ENCODE measurements around the gene DENND1B. TPM values are rescaled to one million over a fixed set of nuclear protein-coding genes. Genes with fewer than 3 reads are reported as not detected.

Gene DENND1B
- total RNA-seq, 1 experiment from 2014 or later: 12.7 TPM

DNA sequence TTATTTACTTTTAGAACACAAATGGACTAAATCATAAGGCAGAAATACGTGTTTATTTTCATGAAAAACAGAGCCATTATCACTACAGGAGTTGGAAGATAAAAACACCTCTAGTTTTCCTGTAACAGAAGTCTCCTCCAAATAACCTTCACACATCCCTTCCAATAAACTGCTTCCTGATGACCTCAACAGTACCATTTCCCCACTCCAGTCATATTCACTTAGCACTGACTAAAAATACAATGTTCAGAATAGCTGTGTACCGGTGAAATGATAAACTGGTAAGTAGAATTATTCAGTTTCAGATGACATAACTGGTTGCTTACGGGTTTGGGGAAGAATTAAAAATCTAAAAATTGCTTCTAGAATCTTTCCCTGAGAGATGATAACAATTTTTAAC is 137.9 kb downstream of the DENND1B start:
- H3K36me3 ChIP-seq: peaks cover 6% of the 10 kb centered on the region
- peaks cover 5% of the 10 kb centered on the region; the same call in 1 of the 2 replicates for H3K9me3 ChIP-seq

GRCh38 chr1:197633447-197634078 is 141.7 kb downstream of the DENND1B start:
- DNase-seq: no peak
- Histone ChIP-seq H3K27me3 (no peaks in the 10 kb centered on the region), H3K36me3 (peaks cover 2% of the 10 kb centered on the region; the same call in 1 of the 2 replicates), H3K4me3 (no peak overlapping the region), H3K9me3 (peaks cover 5% of the 10 kb centered on the region; the same call in 1 of the 2 replicates)

More for the DNA sequence above, 137.9 kb downstream of the DENND1B start:
- no peak overlapping the region for H3K4me3 ChIP-seq
- H3K27me3 ChIP-seq: no peaks in the 10 kb centered on the region
- no peak for DNase-seq

DNA sequence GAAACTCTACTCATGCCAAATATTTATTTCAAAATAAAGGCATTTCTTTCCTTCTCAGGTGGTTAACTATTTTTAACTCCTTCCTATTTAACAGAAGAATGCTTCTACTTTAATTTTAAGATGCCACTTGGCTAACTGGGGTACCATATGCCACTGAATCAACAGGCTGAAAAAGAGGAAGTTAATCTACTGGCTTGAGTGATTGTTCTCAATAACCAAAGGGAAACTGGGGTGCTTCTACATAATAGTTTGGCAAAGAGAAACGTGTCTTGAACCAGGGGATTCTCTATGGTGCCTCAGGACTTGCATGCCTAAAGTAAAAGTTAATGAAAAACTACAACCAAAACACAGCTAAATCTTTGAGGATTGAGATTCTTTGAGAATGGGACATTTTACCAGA is 142.6 kb downstream of the DENND1B start:
- no peak for DNase-seq
- H3K4me3 ChIP-seq: no peak overlapping the region
- H3K9me3 ChIP-seq: peaks cover 5% of the 10 kb centered on the region; the same call in 1 of the 2 replicates
- no peaks in the 10 kb centered on the region for H3K27me3 ChIP-seq
- peaks cover 2% of the 10 kb centered on the region; the same call in 1 of the 2 replicates for H3K36me3 ChIP-seq

GRCh38 chr1:197632005-197632404 is 143.3 kb downstream of the DENND1B start:
- Histone ChIP-seq H3K27me3 (no peaks in the 10 kb centered on the region), H3K4me3 (no peak overlapping the region), H3K36me3 (peaks cover 2% of the 10 kb centered on the region; the same call in 1 of the 2 replicates), H3K9me3 (peaks cover 5% of the 10 kb centered on the region; the same call in 1 of the 2 replicates)
- DNase-seq: no peak

DNA sequence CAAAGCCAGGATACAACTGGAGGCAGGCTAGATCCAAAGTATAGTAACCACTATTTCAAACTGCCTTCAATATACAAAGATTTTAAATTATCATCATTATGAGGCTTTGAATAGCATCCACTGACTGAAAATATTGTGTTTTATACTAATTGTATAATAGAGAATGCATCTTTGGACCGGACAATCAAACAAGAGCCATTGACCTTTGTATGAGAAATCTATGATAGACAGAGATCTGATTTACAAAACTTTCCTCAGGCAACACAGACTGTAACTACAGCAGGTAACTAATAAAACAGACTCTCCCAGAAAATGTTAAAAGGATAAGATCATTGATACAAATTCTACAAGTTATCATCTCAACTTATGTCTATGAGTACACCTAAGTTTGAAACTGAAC is 152.9 kb downstream of the DENND1B start:
- no peak for DNase-seq
- Histone ChIP-seq H3K36me3 (no peaks in the 10 kb centered on the region), H3K27me3 (no peaks in the 10 kb centered on the region), H3K4me3 (no peak overlapping the region), H3K9me3 (peaks cover 2% of the 10 kb centered on the region; the same call in 1 of the 2 replicates)

GRCh38 chr1:197621761-197622160 is 153.5 kb downstream of the DENND1B start:
- DNase-seq: no peak
- H3K36me3 ChIP-seq: no peaks in the 10 kb centered on the region
- no peak overlapping the region for H3K4me3 ChIP-seq
- peaks cover 2% of the 10 kb centered on the region; the same call in 1 of the 2 replicates for H3K9me3 ChIP-seq
- no peaks in the 10 kb centered on the region for H3K27me3 ChIP-seq

- no peaks in the 10 kb centered on the region for H3K27me3 ChIP-seq
- peaks cover 2% of the 10 kb centered on the region; the same call in 1 of the 2 replicates for H3K9me3 ChIP-seq
- no peaks in the 10 kb centered on the region for H3K36me3 ChIP-seq
- DNase-seq: no peak
- H3K4me3 ChIP-seq: no peak overlapping the region
Measured at GRCh38 chr1:197620714-197621163, 154.5 kb downstream of the DENND1B start.

- H3K9me3 ChIP-seq: no peaks in the 10 kb centered on the region
Measured at GRCh38 chr1:197619008-197619640, 156.2 kb downstream of the DENND1B start.

GRCh38 chr1:197618061-197618460 is 157.2 kb downstream of the DENND1B start:
- no peak overlapping the region for H3K4me3 ChIP-seq
- DNase-seq: no peak
- H3K9me3 ChIP-seq: no peaks in the 10 kb centered on the region
- no peaks in the 10 kb centered on the region for H3K27me3 ChIP-seq
- H3K36me3 ChIP-seq: no peaks in the 10 kb centered on the region

More at GRCh38 chr1:197619008-197619640, 156.2 kb downstream of the DENND1B start:
- Histone ChIP-seq H3K27me3 (no peaks in the 10 kb centered on the region), H3K36me3 (no peaks in the 10 kb centered on the region), H3K4me3 (no peak overlapping the region)
- DNase-seq: no peak

DNA sequence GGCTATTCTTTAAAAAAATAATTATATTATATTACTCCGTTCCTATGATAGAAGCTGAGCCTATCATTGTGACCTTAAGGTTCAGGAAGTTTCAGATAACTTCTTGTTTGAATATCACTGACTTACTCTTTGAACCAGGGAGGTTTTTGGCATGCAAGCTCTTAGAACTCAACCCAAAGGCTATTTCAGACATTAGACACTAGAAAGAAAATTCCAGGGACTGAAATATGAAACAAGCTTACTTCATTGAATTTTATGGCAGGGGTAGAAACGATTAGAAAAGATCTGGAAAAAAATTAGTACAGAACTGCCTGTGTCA is 159.6 kb downstream of the DENND1B start:
- no peaks in the 10 kb centered on the region for H3K9me3 ChIP-seq
- no peak overlapping the region for H3K4me3 ChIP-seq
- no peaks in the 10 kb centered on the region for H3K36me3 ChIP-seq
- H3K27me3 ChIP-seq: no peaks in the 10 kb centered on the region
- DNase-seq: no peak

DNA sequence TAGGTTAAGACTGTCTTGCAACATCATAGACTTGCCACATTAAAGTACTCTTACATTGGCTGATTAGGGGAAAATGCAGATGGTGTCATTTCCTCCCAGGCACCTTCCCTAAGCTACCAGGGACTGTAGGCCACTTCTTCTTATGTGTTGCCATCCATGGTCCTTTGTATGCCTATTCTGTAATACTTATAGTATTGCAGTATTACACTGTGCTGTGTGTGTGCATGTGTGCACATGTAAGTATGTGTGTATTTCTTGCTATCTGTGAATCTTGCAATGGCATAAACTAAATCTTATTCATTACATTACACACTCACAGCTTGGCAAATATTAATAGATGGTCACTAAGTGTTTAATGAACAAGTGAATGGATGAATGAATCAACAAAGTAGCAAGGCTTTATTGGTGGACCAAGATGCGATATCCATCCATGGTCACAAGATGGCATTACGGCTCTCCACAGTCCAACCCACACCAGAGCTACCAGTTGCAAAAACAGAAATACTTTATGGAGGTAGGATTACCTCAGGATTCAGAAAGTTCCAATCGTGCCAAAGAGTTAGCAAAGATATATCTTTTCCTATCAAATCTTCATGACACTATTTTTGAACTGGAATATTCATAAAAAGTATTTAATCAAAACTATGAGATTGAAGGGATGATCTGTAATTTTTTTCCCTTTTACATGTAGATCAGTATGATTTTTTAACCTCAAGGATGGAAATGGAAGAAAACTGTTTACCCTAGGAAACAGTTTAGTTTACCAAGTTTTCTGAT is 160.2 kb downstream of the DENND1B start:
- no peaks in the 10 kb centered on the region for H3K27me3 ChIP-seq
- DNase-seq: peak; percentile 28

GRCh38 chr1:197606168-197606845 is 169.0 kb downstream of the DENND1B start:
- H3K4me3 ChIP-seq: no peak overlapping the region
- no peaks in the 10 kb centered on the region for H3K27me3 ChIP-seq
- no peak for DNase-seq
- no peaks in the 10 kb centered on the region for H3K9me3 ChIP-seq
- no peaks in the 10 kb centered on the region for H3K36me3 ChIP-seq

More for the DNA sequence above, 160.2 kb downstream of the DENND1B start:
- Histone ChIP-seq H3K36me3 (no peaks in the 10 kb centered on the region), H3K4me3 (no peak overlapping the region), H3K9me3 (no peaks in the 10 kb centered on the region)

DNA sequence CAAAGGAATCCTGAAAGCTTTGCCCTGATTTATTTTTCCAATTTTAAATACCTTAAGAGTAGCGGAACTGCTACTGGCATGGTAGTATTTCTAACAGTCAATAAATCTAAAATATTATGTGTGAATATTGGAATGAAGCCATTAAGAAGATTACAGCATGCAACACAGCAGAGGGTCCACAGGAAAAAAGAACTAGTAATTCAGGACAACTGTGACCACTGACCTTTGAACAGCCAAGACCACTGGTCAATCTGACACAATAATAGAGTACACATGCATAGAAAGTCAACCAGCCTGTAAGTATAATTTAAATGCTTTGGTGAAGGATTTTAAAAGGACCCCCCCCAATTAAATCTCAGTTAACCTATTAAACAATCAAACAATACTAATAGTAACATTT is 171.0 kb downstream of the DENND1B start:
- no peaks in the 10 kb centered on the region for H3K36me3 ChIP-seq
- no peak for DNase-seq
- H3K9me3 ChIP-seq: no peaks in the 10 kb centered on the region
- no peaks in the 10 kb centered on the region for H3K27me3 ChIP-seq
- H3K4me3 ChIP-seq: no peak overlapping the region

GRCh38 chr1:197600751-197601150 is 174.5 kb downstream of the DENND1B start:
- DNase-seq: no peak
- Histone ChIP-seq H3K27me3 (no peaks in the 10 kb centered on the region), H3K9me3 (no peaks in the 10 kb centered on the region), H3K4me3 (no peak overlapping the region), H3K36me3 (no peaks in the 10 kb centered on the region)

- no peaks in the 10 kb centered on the region for H3K27me3 ChIP-seq
- no peaks in the 10 kb centered on the region for H3K9me3 ChIP-seq
- no peak for DNase-seq
Measured at GRCh38 chr1:197599789-197600188, 175.5 kb downstream of the DENND1B start.

GRCh38 chr1:197598935-197599334 is 176.3 kb downstream of the DENND1B start:
- H3K36me3 ChIP-seq: no peaks in the 10 kb centered on the region
- H3K27me3 ChIP-seq: no peaks in the 10 kb centered on the region
- DNase-seq: no peak
- no peaks in the 10 kb centered on the region for H3K9me3 ChIP-seq
- H3K4me3 ChIP-seq: no peak overlapping the region

More at GRCh38 chr1:197599789-197600188, 175.5 kb downstream of the DENND1B start:
- Histone ChIP-seq H3K36me3 (no peaks in the 10 kb centered on the region), H3K4me3 (no peak overlapping the region)
